ENCODE results near the gene LYRM1. TPM values are rescaled to one million over a fixed set of nuclear protein-coding genes. Genes with fewer than 3 reads are reported as not detected.

LYRM1 gene
- polyA plus RNA-seq, 1 donor (not counting 4 experiments of a cell fraction or from before 2014, with no cell fraction given): 21.7 TPM

DNA sequence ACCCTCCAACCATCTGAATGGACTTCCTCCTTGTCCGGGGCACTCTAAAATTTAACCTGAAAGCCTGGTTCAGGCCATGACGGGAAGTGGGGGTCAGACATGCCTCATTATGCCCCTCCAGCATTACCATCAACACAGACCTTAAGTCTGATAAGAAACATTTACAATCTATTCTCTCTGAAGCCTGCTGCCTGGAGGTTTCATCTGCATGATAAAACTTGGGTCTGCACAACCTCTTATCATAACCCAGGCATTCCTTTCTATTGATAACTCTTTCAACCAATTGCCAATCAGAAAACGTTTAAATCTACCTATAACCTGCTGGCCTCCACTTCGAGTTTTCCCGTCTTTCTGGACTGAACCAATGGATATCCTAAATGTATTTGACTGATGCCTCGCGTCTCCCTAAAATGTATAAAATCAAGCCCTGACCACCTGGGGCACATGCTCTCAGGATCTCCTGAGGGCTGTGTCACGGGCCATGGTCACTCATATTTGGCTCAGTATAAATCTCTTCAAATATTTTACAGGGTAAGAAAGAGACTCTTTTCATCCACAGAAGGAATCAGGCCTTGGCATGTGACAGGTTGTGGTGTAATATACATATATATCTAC, 45.6 kb downstream of the LYRM1 start:
- H3K4me3 ChIP-seq (ENCODE audit: control insufficient read depth in 2 of 3, extremely low read depth in 1 of 3, insufficient read depth in 2 of 3, low read depth in 1 of 3, low read length in 3 of 3): no peak overlapping the region
- no peaks in the 10 kb centered on the region for H4K20me1 ChIP-seq (ENCODE audit: control insufficient read depth, extremely low read depth, insufficient read depth, low read length)
- H3K27ac ChIP-seq (ENCODE audit: control insufficient read depth, insufficient read depth, low read length): no peak overlapping the region
- H3K9ac ChIP-seq (ENCODE audit: control insufficient read depth, extremely low read depth, insufficient read depth, low read length): no peak overlapping the region
- no peaks in the 10 kb centered on the region for H3K9me1 ChIP-seq (ENCODE audit: control insufficient read depth, extremely low read depth, insufficient read depth, low read length)
- H3K4me1 ChIP-seq (ENCODE audit: control insufficient read depth, extremely low read depth, insufficient read depth, low read length): peaks cover 6% of the 10 kb centered on the region
- H2AFZ ChIP-seq (ENCODE audit: control insufficient read depth, low read length): no peak overlapping the region
- no peak for FAIRE-seq
- H3K4me2 ChIP-seq (ENCODE audit: control insufficient read depth, extremely low read depth, insufficient read depth, low read depth, low read length): no peak overlapping the region
- no peaks in the 10 kb centered on the region for H3K27me3 ChIP-seq (ENCODE audit: control insufficient read depth, extremely low read depth, insufficient read depth, low read length)
- H3K9me3 ChIP-seq (ENCODE audit: control insufficient read depth, low read depth, low read length): no peaks in the 10 kb centered on the region
- no peak for DNase-seq (ENCODE audit: low read depth, low spot score)
- dilution Hi-C loops (cut with MboI; ENCODE audit: extremely low pct_ligation_motif_present, low sequenced_read_pairs): no loop called here
- H3K79me2 ChIP-seq (ENCODE audit: control insufficient read depth, insufficient read depth, low read length): no peaks in the 10 kb centered on the region
- H3K36me3 ChIP-seq (ENCODE audit: control insufficient read depth in 2 of 2, extremely low read depth in 1 of 2, insufficient read depth in 2 of 2, low read length in 2 of 2): no peaks in the 10 kb centered on the region
- no peak for TF ChIP-seq CTCF (optimal IDR thresholded peaks at IDR 0.05 in 1 of 3, IDR thresholded peaks at IDR 0.05 in 1 of 3, conservative IDR thresholded peaks at IDR 0.05 in 1 of 3; ENCODE audit: extremely low read depth in 1 of 3, insufficient read depth in 2 of 3, low read length in 3 of 3)
- TF ChIP-seq EZH2 (IDR thresholded peaks at IDR 0.05; ENCODE audit: low read length): no peak

DNA sequence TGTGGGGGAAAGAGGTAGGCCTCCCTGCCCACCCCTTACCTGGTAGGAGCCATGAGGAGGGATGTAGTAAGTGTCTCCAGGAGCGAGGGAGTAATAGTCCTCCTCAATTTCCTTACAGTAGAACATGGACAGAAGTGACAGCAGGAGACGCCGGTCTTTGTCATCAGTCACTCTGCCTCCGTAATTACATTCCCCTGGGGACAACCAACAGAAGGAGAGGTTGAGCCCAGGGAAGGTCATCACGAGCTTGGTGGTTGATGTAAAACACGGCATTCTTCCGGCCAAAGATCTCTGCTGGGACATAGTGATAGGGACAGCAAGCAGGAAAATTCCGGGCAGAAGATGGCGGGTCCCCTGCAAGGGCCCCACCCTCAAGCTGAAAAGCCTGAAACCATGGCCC, 47.9 kb downstream of the LYRM1 start:
- no peaks in the 10 kb centered on the region for H4K20me1 ChIP-seq (ENCODE audit: control insufficient read depth, extremely low read depth, insufficient read depth, low read length)
- H3K36me3 ChIP-seq (ENCODE audit: control insufficient read depth in 2 of 2, extremely low read depth in 1 of 2, insufficient read depth in 2 of 2, low read length in 2 of 2): no peaks in the 10 kb centered on the region
- DNase-seq (ENCODE audit: low read depth, low spot score) (no peak), FAIRE-seq (no peak)
- H3K4me2 ChIP-seq (ENCODE audit: control insufficient read depth, extremely low read depth, insufficient read depth, low read depth, low read length): no peak overlapping the region
- no peak for TF ChIP-seq EZH2 (IDR thresholded peaks at IDR 0.05; ENCODE audit: low read length)
- TF ChIP-seq CTCF (optimal IDR thresholded peaks at IDR 0.05 in 1 of 3, IDR thresholded peaks at IDR 0.05 in 1 of 3, conservative IDR thresholded peaks at IDR 0.05 in 1 of 3; ENCODE audit: extremely low read depth in 1 of 3, insufficient read depth in 2 of 3, low read length in 3 of 3): no peak
- no peaks in the 10 kb centered on the region for H3K79me2 ChIP-seq (ENCODE audit: control insufficient read depth, insufficient read depth, low read length)
- no peak overlapping the region for H2AFZ ChIP-seq (ENCODE audit: control insufficient read depth, low read length)
- H3K4me3 ChIP-seq (ENCODE audit: control insufficient read depth in 2 of 3, extremely low read depth in 1 of 3, insufficient read depth in 2 of 3, low read depth in 1 of 3, low read length in 3 of 3): no peak overlapping the region
- no peaks in the 10 kb centered on the region for H3K27me3 ChIP-seq (ENCODE audit: control insufficient read depth, extremely low read depth, insufficient read depth, low read length)
- H3K4me1 ChIP-seq (ENCODE audit: control insufficient read depth, extremely low read depth, insufficient read depth, low read length): peaks cover 3% of the 10 kb centered on the region
- dilution Hi-C loops (cut with MboI; ENCODE audit: extremely low pct_ligation_motif_present, low sequenced_read_pairs): no loop called here
- no peak overlapping the region for H3K9ac ChIP-seq (ENCODE audit: control insufficient read depth, extremely low read depth, insufficient read depth, low read length)
- H3K27ac ChIP-seq (ENCODE audit: control insufficient read depth, insufficient read depth, low read length): no peak overlapping the region
- H3K9me1 ChIP-seq (ENCODE audit: control insufficient read depth, extremely low read depth, insufficient read depth, low read length): no peaks in the 10 kb centered on the region
- no peaks in the 10 kb centered on the region for H3K9me3 ChIP-seq (ENCODE audit: control insufficient read depth, low read depth, low read length)
